NCI-H1694 treated with DMSO at 0.1 percent for 48 hours (cell line): ENCODE measurements around the gene CRTC1.

Source experiments
- DNase-seq: peaks from one replicate; lab custom pipeline; 2025; lab: John Stamatoyannopoulos, UW

CRTC1 gene

DNA sequence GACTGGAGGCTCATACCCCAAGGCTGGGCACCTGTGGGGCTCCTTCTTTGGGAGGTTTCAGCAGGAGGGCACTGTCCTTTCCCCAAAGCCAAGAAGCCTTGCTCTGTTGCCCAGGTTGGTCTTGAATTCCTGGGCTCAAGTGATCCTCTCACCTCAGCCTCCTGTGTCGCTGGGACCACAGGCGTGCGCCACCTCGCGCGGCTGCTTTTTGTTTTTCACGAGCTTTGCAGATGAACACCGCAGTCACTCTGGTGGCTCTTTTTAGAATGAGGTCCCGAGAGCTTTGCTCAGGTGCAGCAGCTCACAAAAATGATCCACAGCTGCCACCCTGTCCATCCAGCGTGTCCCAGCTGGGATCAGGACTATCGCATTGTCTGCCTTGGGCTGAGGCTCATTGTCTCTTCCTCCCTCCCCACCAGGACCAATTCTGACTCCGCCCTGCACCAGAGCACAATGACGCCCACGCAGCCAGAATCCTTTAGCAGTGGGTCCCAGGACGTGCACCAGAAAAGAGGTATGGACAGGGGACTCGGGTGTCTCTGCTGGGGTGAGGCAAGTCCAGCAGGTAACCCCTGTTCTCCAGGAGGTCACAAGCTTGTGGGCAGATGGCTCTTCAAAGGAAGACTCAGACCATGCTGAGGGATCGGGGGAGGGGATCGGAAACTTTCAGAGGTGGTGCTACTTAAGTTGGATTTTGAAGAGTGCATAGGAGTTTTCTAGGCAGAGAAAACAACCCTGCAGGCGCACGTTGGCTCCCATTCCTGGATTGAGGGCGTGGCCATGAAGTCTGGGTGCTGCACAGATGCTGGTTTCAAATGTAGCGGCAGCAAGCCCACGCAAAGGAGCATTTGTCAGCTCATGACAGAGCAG, 66.1 kb downstream of the CRTC1 start:
- no peak for DNase-seq

DNA sequence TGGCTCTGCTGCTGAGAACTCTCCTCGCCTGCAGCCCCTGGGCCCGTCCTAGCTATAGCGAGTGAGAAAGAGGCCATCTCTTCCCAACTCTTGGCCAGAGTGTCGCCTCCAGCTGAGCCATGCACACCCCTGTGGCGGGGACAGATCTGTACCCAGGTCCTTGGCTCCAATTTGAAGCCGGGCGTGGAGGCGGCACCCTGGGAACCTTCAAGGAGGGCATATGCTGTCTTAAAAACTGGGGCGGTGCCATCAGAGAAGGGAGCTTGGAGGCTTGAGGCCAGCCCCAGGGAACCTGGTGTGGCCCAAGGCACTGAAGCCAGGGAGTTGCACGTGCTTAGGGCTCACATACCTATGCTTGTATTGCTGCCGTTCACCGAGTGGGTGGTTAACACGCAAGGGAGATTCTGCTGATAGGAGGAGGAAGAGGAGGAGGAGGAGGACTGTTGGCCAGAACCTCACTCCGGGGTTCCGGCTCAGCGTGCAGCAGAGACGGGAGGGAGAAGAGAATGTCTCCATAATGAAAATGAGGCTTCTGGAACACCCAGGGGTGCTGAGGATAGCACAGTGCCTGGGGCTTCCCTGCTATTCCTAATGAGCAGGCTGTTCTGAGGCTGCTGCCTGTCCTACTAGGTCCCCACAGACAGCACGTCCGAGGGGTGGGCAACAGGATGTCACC, 67.0 kb downstream of the CRTC1 start:
- no peak for DNase-seq

DNA sequence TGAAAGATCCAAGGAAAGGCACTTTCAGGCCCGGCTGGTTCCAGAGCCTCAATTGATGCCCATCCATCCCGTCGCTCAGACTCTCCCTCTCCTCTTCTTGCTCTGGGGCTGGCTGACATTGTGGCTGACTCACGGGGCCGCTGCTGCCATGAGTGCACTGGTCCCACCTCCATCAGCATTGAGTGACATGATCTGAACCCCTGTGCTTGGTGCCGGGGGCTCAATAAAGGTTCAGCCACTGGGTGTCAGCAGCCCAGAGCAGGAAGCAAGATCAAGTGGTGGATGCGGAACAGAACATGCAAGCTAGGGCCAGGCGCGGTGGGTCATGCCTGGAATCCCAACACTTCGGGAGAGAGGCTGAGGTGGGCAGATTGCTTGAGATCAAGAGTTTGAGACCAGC, 68.1 kb downstream of the CRTC1 start:
- no peak for DNase-seq

DNA sequence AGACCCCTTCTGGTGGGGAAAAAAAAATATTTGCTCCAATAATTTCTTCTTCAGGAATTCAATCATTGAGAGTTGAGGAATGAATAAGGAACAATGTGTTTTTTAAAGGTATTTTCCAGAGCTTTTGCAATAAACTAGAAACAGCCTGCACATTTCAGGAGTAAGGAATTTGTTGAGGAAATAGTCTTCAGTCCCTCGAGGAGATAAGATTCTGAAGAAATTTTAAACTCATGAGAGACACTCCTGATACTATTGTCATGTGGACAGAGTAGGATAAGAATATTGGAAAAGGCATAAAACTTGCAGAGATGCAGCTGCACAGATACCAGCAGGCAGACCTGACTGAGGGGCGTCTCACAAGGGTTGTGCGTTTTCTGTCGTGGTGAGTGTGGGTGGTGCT, 71.0 kb downstream of the CRTC1 start:
- DNase-seq, result no peak

DNA sequence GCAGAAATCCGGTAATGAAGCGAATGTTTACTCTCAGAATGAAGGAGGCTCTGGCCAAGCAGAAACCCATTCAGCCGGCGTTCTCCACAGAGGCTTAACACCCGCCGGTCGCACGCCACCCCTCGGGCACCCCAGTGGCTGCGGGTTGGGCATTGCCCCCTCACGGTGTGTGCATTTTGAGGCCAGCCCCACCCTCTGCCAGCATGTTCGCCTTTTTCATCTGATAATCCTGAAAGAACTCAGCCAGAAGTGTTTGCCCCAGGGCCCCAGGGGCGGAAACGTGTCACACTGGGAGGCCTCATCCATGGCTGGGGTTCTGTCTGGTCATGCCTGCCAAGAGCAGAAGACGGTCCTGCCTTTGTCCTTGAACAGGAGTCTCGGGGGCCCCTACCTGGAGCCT, 73.4 kb downstream of the CRTC1 start:
- DNase-seq, result no peak

DNA sequence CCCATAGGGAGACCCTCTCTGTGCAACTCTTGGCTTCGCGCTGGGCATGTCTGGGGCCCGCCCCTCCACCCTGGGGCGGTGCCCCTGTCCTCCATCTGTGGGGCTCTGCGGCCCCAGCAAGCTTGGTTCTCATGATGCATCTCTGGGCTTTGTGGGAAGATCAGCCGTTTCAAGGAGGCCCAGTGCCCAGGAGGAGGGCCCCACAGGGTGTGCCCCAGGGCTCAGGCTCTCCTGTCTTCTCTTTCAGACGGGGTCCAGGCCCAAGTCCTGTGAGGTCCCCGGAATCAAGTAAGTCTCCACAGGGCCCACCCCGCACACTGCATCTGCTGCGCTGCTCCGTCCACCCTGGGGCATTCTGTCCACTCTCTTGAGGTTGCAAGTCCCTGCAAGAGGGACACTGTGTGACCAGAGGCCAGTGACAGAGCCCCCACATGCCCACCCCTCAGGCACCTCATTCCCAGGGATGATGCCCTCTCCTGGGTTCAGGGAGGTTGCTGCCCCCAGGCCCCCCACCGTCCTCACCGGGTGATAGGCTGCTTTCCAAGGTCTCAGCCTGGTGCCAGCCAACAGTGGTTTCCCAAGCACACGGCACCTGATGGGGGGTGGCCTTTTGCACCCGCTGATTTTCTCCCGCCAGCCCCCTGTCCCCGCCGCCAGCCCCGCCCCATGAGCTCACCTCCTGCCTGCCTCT, 76.0 kb downstream of the CRTC1 start:
- DNase-seq, result no peak

DNA sequence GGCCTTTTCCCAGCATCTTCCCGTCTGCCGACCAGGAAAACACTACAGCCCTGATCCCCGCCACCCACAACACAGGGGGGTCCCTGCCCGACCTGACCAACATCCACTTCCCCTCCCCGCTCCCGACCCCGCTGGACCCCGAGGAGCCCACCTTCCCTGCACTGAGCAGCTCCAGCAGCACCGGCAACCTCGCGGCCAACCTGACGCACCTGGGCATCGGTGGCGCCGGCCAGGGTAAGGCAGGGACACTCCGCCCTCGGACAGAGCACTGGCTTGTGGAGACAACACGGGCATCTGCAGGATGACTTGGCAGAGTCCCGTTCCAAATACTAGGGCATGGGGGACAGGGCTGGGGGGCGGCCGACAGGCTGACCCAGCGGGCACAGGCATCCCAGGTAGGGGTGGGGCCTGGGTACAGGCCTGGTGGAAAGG, 76.5 kb downstream of the CRTC1 start:
- no peak for DNase-seq

DNA sequence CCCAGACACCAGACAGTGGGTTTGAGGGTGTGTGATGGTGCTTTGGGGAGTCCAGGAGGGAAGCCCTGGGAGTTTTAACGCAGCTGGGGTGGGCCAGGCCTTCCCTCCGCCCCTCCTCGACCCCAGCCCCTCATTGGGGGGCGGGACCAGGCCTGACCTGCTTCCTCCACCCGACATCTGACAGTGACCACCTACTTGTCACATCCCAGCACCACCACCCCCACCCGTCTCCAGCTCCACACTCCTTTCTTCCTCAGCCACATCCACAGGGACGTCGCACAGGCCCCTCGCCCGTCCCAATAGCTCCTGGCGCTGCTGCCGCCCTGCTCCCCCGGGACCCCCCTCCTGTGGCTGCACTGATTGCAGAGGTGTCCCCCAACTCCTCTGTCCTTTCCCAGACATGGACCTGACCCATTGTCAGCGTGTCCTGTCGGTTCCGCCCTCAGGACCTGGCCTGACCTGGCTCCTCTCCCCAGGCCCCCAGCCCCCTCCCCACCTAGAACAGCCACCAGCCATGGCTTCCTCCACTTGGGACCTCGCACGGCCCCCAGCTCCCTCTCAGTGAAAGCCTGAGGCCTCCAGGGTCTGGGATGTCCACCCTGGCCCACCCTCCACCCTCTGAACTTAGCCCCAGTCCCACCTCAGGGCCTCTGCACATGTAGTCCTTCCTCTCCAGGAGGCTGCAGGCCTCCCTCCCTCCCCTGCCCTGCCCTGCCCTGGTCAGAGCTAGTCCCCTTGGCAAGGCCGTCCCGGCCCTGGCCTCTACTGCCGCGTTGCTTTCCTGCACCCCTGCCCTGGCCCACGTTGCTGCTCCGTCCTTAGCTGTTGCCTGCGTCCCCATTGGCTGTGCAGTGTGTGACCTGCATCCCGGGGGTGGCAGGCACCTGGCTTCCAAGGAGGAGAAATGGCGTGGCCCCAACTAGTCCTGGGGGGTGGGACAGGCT, 77.2 kb downstream of the CRTC1 start:
- DNase-seq, result no peak

DNA sequence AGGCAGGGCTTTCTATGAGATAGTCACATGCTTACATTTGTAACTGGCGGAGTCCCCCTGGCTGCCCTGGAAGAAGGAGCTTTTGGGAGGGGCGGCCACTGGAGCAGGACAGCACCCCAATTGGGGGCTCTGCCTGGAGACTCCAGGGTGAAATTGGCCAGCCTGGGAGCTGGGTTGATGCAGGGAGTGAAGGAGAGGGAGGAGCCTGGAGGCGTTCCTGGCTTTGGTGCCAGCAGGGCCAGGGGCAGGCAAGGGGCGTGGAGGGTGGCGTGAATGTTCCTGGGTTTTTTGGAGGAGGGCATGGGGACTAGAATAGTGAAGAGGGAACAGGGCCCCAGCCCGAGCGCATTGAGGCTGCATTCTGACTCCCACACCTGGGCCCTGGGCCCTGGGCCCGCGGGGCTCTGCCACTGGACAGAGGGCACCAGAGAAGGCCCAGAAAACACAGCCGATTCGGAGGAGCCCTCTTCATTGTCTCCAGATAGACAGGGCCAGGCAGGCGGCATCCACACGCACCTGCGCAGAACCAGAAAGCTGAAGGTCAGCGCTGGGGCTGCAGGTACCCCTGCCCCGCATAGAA, 78.1 kb downstream of the CRTC1 start:
- peak; percentile 42 for DNase-seq

DNA sequence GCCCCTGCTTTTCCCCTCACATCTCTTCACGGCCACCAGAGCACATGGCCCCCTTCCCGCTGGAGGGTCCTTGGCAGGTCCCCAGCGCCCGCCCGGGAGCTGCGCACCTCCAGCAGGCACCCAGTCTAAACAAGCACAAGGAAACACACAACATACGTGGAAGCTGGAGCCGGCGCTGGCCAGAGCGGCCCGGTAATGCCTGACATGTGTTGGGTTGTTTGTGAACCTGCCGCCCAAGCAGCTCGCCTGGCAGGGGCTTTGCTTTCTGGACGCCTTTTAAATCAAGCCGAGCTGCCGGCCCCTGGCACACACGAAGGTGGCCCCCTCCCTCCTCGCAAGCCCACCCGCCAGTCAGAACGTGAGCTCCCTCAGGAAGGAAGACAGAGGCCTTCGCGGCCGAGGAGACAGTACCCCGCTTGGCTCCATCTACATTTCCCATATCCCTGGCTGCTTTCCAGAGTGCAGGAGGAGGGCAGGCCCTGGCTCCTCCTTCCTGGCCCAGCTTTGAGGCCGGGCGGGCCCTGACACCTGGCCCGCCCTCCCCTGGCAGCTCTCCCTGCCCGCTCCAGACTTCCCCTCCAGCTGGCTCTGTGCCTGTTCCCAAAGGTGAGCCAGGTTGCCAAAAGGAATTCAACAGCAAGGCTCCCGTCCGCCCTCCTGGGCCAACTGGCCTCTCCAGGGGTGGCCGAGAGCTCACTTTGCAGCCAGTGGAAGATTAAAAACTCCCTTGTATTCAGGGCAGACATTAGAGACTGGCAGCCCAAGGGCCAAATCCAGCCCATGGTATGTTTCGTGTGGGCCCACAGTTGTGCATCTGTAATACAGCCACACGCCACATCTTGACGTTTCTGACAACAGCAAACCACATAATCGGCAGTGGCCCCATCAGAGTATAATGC, 78.9 kb downstream of the CRTC1 start:
- peak; percentile 91 for DNase-seq

DNA sequence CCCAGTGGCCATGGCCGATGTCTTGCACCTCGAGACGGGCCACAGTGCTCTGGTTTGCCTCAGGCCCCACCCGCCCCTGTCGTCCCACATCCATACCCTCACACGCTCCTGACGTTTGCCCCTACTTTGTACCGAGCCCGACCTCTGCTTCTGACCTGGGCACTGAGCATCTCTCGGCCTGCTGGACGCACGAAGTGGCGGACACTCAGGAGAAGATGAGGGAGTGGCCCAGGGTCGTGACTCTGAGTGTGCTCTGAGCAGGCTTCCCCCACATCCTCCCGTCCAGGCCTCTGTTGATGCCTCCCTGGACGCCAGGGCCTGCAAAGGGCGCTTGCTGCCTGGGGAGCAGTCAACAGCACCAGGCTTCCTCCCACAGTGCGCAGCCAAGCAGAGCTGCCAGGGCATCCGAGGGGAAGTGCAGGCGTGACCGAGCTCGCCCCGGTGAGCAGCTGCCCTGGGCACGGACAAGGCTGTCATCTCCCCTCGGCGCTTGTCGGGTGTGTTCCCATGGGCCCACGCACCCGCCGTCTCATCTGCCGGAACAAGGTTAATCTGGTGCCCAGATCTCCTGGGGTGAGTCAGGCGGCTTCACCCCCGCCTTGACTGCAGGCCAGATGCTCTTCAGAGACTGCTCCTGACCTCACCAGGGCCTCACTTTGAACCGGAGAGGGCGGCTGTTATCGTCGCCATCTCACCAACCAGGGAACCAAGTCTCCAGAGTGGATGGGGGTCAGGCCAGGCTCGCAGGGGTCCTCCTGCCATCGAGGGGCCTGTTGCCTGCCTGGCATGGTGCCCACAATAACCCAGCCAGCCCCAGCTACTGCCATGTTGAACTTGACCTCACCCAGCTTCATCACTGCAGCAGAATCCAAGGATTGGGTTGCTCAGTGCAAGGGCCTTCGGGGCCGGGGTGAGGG, 80.5 kb downstream of the CRTC1 start:
- DNase-seq, result peak; percentile 71

DNA sequence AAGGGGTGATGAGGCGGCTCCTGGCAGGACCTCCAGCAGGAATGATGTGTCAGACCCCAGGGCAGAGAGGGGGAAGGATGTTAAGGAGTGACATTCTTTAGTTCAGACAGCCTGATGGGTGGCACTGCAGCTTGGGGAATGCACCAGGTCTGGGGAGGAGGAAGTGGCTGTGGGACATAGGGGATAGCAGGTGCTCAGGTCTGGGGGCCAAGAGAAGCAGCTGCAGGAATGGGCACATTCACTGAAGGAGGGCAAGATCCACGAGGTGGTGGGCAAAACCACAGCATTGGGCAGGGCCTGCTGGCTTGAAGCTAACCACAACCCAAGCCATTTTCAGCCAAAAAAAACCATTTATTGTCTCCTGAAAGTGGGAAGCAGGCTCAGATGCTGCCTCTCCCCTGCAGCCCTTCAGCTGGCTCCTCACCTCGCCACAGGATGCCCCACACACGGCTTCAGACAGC, 81.1 kb downstream of the CRTC1 start:
- DNase-seq, result no peak

DNA sequence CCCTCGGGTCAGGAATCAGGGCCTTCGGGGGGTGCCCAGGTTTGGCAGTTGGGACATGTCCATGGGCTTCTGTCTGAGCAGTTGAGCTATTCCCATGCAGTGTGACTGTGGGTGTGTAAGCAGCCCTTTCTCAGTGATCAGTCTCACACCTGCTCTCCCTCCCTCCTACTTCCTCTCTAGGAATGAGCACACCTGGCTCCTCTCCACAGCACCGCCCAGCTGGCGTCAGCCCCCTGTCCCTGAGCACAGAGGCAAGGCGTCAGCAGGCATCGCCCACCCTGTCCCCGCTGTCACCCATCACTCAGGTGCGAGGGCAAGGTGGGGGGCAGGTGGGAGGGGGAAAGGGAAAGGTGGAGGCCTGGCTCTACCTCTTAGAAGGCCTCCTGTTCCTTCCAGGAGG, 81.7 kb downstream of the CRTC1 start:
- DNase-seq, result no peak

DNA sequence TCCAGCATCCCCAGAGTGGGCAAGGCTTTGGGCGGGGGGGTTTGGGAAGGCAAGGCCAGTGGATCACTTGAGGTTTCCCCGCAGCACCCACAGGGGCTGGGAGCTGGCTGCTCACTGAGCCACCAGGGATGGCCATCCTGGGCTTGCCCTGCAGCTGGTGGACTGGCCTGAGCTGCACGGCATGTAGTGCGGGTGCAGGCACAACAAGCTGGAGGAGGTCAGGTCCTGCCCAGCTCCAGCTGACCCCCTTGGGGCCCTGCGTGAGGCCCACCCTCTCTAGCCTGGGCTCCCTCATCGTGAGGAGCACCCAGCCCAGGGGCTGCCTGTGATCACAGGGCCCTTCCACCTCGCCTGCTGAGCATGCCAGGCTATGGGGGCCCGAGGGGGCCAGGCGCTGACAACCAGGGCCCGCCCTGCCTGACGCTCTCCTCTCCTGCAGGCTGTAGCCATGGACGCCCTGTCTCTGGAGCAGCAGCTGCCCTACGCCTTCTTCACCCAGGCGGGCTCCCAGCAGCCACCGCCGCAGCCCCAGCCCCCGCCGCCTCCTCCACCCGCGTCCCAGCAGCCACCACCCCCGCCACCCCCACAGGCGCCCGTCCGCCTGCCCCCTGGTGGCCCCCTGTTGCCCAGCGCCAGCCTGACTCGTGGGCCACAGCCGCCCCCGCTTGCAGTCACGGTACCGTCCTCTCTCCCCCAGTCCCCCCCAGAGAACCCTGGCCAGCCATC, 84.7 kb downstream of the CRTC1 start:
- DNase-seq, result no peak

DNA sequence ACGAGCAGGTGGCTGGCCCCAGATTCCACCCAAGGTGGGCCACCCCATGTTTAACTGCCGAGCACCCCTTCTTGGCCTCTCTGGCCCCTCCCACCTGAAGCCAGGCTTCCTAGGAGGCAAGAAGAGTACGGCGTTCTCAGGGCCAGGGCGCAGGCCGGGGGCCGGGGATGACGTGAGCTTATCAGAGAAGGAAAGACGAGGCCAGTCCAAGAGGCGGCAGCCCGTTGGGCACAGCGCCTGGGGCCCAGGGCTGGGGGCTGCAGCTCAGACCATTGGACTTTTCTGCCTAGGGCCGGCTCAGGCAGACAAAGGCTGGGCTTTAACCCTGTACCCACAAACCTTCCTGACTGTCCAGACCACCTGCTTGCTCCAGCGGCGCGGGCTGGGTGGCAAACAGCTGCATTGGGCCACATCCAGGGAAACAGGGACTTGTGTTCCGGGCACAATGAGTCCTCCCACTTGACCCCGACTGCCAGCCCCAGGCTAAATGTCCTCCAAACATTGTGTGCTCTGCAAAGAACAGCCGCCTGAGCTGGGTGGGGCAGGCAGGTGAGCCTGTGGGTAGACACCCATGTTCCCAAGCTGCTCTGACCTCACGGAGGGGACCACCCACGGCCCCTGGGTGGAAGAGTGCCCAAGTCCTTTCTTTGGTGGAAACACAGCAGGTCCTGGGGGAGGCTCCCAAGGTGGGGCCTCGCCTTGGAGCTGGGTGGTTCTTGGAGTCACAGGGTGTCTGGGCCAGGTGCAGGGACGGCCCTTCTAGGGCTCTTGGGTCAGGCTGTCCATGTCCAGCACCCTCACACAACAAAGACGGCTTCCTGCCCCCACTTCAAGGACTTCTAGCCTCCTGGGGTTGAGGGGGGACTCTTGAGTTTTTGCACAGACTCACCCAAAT, 85.8 kb downstream of the CRTC1 start:
- no peak for DNase-seq

DNA sequence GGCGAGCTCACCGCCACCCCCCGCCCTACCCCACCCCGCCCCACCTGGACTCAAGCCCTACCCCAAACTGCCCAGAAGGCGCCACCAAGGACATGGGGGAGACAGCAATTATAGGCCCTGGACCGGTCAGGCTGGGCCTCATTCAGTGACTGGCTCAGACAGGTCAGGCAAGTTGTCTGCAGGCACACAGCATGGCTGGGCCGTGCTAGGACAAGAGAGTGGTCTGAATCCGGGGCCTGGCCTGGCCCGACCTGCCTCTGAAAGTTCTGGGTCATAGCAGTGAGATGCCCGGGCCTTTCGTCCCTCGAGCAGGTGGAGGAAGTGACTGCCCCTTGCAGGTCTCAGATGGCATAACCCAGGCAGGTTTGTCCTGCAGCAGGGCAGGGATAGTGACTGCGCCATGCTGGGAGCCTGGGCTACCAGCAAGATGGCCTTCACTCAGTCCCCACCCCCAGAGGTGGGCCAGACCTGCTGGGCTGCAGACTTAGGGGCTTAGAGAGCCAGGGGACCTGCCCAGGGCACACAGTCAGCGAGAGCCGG, 86.6 kb downstream of the CRTC1 start:
- no peak for DNase-seq

DNA sequence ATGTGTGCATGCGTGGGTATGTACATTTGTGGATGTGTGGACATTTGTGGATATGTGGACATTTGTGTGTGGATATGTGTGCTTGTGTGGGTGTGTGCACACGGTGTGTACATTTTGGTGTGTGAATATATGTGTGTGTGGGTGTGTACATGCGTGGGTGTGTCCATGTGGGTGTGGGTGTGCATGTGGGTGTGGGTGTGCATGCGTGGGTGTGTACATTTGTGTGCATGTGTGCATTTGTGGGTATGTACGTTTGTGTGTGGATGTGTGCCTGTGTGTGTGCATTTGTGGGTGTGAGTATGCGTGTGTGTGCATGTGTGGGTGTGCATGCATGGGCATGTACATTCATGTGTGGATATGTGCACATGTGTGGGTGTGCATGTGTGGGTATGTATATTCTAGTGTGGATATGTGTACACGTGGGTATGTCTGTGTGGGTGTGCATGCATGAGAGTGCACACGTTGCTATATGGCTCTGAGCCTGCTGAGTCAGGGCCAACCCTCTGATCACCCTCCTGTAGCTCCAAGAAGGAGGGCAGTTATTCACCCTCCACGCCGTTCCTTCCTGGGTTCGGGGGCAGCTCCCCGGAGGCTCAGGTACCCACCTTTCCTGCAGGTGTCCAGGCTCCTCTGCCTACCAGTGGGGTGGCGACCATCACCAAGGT, 87.3 kb downstream of the CRTC1 start:
- DNase-seq, result no peak
